Neural progenitor cell (in vitro differentiated cells): ENCODE measurements around the gene WWC1. TPM values are rescaled to one million over a fixed set of nuclear protein-coding genes. Genes with fewer than 3 reads are reported as not detected.

ENCODE experiments used
- DNase-seq: peaks from one replicate; pipeline ENCODE4 v3.0.0-alpha.2; 2016; ENCODE audit warnings: low spot score
- H2AFZ ChIP-seq: fragments of 200-600 bp; sonication (generic); replicated peaks from 2 replicates; pipeline ENCODE4 v1.6.1; 2016; ENCODE audit warnings: antibody characterized with exemption
- H3F3A ChIP-seq: fragments of 200-600 bp; sonication (generic); 2 replicates; pipeline ENCODE4 v1.6.1; 2016; ENCODE audit warnings: antibody characterized with exemption, low read depth
- H3K27ac ChIP-seq: fragments of 200-600 bp; sonication (generic); 2 replicates; pipeline ENCODE4 v1.5.1; 2016; ENCODE audit warnings: mild to moderate bottlenecking
- H3K27me3 ChIP-seq: fragments of 200-600 bp; sonication (generic); 2 replicates; pipeline ENCODE4 v1.6.1; 2016; ENCODE audit warnings: mild to moderate bottlenecking, moderate library complexity
- H3K36me3 ChIP-seq: fragments of 200-600 bp; sonication (generic); 2 replicates; pipeline ENCODE4 v1.5.1; 2016
- H3K4me1 ChIP-seq: fragments of 200-600 bp; sonication (generic); 2 replicates; pipeline ENCODE4 v1.6.1; 2016; ENCODE audit warnings: mixed run types
- H3K4me2 ChIP-seq: fragments of 200-600 bp; sonication (generic); 2 replicates; pipeline ENCODE4 v1.6.1; 2016
- H3K4me3 ChIP-seq: fragments of 200-600 bp; sonication (generic); 2 replicates; pipeline ENCODE4 v1.5.1; 2016
- H3K79me2 ChIP-seq: fragments of 200-600 bp; sonication (generic); 2 replicates; pipeline ENCODE4 v1.6.1; 2016; ENCODE audit warnings: low read depth
- H3K9ac ChIP-seq: fragments of 200-600 bp; sonication (generic); 2 replicates; pipeline ENCODE4 v1.6.1; 2016
- H3K9me3 ChIP-seq: fragments of 200-600 bp; sonication (generic); 2 replicates; pipeline ENCODE4 v1.5.1; 2016; ENCODE audit warnings: low read depth
- H4K20me1 ChIP-seq: fragments of 200-600 bp; sonication (generic); 2 replicates; pipeline ENCODE4 v1.6.1; 2016; ENCODE audit warnings: low read depth
- H3K27ac Mint-ChIP-seq: 3 replicates; pipeline ENCODE4 v1.8.0; 2021; ENCODE audit warnings: mixed read lengths
- H3K27me3 Mint-ChIP-seq: 2 replicates; pipeline ENCODE4 v1.8.0; 2022; ENCODE audit warnings: low read depth, mild to moderate bottlenecking, inconsistent platforms, moderate library complexity, mixed read lengths; ENCODE audit not compliant: insufficient read depth
- H3K36me3 Mint-ChIP-seq: 3 replicates; pipeline ENCODE4 v1.8.0; 2021; ENCODE audit warnings: mixed read lengths
- H3K4me1 Mint-ChIP-seq: 3 replicates; pipeline ENCODE4 v1.8.0; 2021; ENCODE audit warnings: mixed read lengths
- H3K4me3 Mint-ChIP-seq: 3 replicates; pipeline ENCODE4 v1.8.0; 2021; ENCODE audit warnings: mild to moderate bottlenecking, moderate library complexity, mixed read lengths
- H3K9me3 Mint-ChIP-seq: 3 replicates; pipeline ENCODE4 v1.8.0; 2020; ENCODE audit warnings: mixed read lengths
- CTCF ChIP-seq: fragments of 200-600 bp; sonication (generic); IDR thresholded peaks from 2 replicates; pipeline ENCODE4 v1.5.1; 2017; ENCODE audit warnings: antibody characterized with exemption, mild to moderate bottlenecking
- EZH2 ChIP-seq: fragments of 200-600 bp; sonication (generic); IDR thresholded peaks from 2 replicates; pipeline ENCODE4 v1.6.1; 2017; ENCODE audit warnings: antibody characterized with exemption, mild to moderate bottlenecking, moderate library complexity
- EZH2phosphoT487 ChIP-seq: fragments of 200-600 bp; sonication (generic); IDR thresholded peaks from 2 replicates; pipeline ENCODE4 v1.6.1; 2017; ENCODE audit warnings: antibody characterized with exemption
- total RNA-seq: library from RNA; depleted of rRNA; stranded (reverse); fragments of >200 nt; gene quantifications from 2 replicates; pipeline ENCODE4 v1.2.3, GENCODE V29; 2015; ENCODE audit warnings: low replicate concordance

The WWC1 gene
- total RNA-seq, 1 donor from 2014 or later, result 6.7 TPM

- Histone ChIP-seq H3K27ac (no peak overlapping the region), H3K36me3 (no peaks in the 10 kb centered on the region), H3K9me3 (no peaks in the 10 kb centered on the region), H3K9ac (no peak overlapping the region), H3K79me2 (peaks cover 4% of the 10 kb centered on the region), H3K4me2 (no peak overlapping the region), H4K20me1 (peaks cover 18% of the 10 kb centered on the region), H3K4me3 (no peak overlapping the region), H2AFZ (no peak overlapping the region), H3K4me1 (peaks cover 8% of the 10 kb centered on the region), H3K27me3 (no peaks in the 10 kb centered on the region), H3F3A (peaks cover 10% of the 10 kb centered on the region)
- H3K4me1 Mint-ChIP-seq, result peaks cover 19% of the 10 kb centered on the region
- peaks cover 5% of the 10 kb centered on the region for H3K36me3 Mint-ChIP-seq
- no peaks in the 10 kb centered on the region for H3K9me3 Mint-ChIP-seq
- H3K4me3 Mint-ChIP-seq, result no peak overlapping the region
- H3K27ac Mint-ChIP-seq, result no peak overlapping the region
- H3K27me3 Mint-ChIP-seq, result peaks cover 5% of the 10 kb centered on the region
- TF ChIP-seq EZH2phosphoT487 (no peak), EZH2 (no peak), CTCF (no peak)
- DNase-seq, result no peak
Measured at GRCh38 chr5:168305281-168305680, 13.8 kb downstream of the WWC1 start.

- Histone ChIP-seq H3K4me2 (no peak overlapping the region), H3K79me2 (peaks cover 4% of the 10 kb centered on the region), H3K27ac (no peak overlapping the region), H3K9me3 (no peaks in the 10 kb centered on the region), H3K4me3 (no peak overlapping the region), H3K27me3 (no peaks in the 10 kb centered on the region), H3K9ac (no peak overlapping the region), H3K4me1 (no peaks in the 10 kb centered on the region), H3K36me3 (no peaks in the 10 kb centered on the region), H4K20me1 (peaks cover under 1% of the 10 kb centered on the region), H2AFZ (no peak overlapping the region), H3F3A (no peaks in the 10 kb centered on the region)
- Mint-ChIP-seq H3K4me1 (peaks cover 4% of the 10 kb centered on the region), H3K27ac (no peak overlapping the region), H3K9me3 (no peaks in the 10 kb centered on the region), H3K36me3 (peaks cover 5% of the 10 kb centered on the region), H3K4me3 (no peak overlapping the region), H3K27me3 (peaks cover 2% of the 10 kb centered on the region)
- TF ChIP-seq CTCF (no peak), EZH2phosphoT487 (no peak), EZH2 (no peak)
- no peak for DNase-seq
Measured at GRCh38 chr5:168307022-168307421, 15.6 kb downstream of the WWC1 start.

GRCh38 chr5:168307925-168308584, 16.6 kb downstream of the WWC1 start:
- no peaks in the 10 kb centered on the region for H3K27me3 ChIP-seq
- H3F3A ChIP-seq, result no peaks in the 10 kb centered on the region
- Mint-ChIP-seq H3K4me3 (no peak overlapping the region), H3K4me1 (no peaks in the 10 kb centered on the region), H3K27me3 (peaks cover 2% of the 10 kb centered on the region), H3K27ac (no peak overlapping the region), H3K9me3 (no peaks in the 10 kb centered on the region), H3K36me3 (peaks cover 5% of the 10 kb centered on the region)
- TF ChIP-seq EZH2 (no peak), CTCF (no peak), EZH2phosphoT487 (no peak)
- no peak for DNase-seq
- no peaks in the 10 kb centered on the region for H4K20me1 ChIP-seq
- H3K27ac ChIP-seq, result no peak overlapping the region
- no peak overlapping the region for H2AFZ ChIP-seq
- H3K4me1 ChIP-seq, result no peaks in the 10 kb centered on the region
- H3K4me3 ChIP-seq, result no peak overlapping the region
- H3K79me2 ChIP-seq, result peaks cover 4% of the 10 kb centered on the region
- no peaks in the 10 kb centered on the region for H3K36me3 ChIP-seq
- no peak overlapping the region for H3K9ac ChIP-seq
- H3K9me3 ChIP-seq, result no peaks in the 10 kb centered on the region
- H3K4me2 ChIP-seq, result no peak overlapping the region
